Right renal pelvis (tissue), 4 donors: ENCODE data around the gene SAMD11. TPM values are rescaled to one million over a fixed set of nuclear protein-coding genes. Genes with fewer than 3 reads are reported as not detected.

Experiments
- DNase-seq, 4 donors: peaks; one replicate each; pipeline ENCODE4 v3.0.0-alpha.2; 2013; ENCODE audit warnings: low read depth in 4 of 4, low spot score in 3 of 4, missing footprints in 1 of 4
- polyA plus RNA-seq, 4 donors: library from polyadenylated mRNA; unstranded; fragments of 120-200 nt; gene quantifications; one replicate each; pipeline ENCODE4 v1.2.1, GENCODE V29; 2013; ENCODE audit not compliant: insufficient read length in 4 of 4

SAMD11 gene
- polyA plus RNA-seq, 4 donors, result 54.0 to 86.3 (median 65.2) TPM

DNA sequence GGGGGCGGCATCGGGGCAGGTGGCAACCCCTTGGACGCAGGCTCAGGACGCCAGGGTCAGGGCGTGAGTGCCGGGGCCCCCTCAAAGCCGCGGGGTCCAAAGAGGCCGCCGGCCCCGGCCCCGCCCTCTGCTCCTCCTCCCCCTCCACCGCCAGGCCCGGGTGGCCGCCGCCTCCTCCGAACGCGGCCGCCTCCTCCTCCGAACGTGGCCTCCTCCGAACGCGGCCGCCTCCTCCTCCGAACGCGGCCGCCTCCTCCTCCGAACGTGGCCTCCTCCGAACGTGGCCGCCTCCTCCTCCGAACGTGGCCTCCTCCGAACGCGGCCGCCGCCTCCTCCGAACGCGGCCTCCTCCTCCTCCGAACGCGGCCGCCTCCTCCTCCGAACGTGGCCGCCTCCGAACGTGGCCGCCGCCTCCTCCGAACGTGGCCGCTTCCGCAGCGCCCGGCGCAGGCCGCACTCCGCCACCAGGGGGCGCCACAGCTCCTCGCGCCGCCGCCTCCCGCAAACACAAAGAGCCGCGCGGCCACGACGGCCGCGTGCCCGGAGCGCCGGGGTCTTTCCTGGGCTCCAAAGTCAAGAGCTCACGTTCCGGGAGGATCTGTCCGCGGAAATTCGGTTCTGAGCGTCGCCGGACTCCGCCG lies 19.3 kb upstream of the SAMD11 start:
- DNase-seq, result peak in 2 of 4 donors; percentile 77 to 91

DNA sequence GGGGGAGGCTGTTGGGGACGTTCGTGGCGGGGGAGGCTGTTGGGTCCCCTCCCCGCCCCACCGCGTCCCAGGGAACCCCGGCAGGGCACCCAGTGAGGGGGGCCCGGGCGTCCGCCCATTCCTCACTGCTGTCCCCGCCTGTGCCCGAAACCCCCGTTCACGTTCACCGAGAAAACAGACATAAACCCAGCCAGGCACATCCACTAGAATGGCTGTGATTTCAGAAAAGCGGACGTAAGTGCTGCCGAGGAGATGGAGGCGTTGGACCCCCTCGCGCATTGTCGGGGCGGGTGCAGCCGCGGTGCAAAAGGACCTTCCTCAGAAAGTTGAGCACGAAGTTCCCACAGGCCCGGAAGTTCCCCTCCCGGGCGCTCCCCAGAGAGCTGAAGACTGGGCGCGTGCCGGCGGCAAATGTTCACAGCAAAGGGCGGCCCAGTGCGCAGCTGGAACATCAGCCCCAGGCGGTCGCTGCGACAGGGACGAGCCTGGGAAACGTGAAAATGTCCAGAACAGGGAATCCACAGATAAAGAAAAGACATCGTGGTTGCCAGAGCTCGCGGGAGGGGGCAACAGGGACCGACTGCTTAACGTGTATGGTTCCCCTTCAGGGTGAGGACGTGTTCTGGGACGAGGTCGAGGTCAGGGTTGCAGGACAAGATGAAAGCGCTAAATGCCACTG lies 18.5 kb upstream of the SAMD11 start:
- no peak for DNase-seq

DNA sequence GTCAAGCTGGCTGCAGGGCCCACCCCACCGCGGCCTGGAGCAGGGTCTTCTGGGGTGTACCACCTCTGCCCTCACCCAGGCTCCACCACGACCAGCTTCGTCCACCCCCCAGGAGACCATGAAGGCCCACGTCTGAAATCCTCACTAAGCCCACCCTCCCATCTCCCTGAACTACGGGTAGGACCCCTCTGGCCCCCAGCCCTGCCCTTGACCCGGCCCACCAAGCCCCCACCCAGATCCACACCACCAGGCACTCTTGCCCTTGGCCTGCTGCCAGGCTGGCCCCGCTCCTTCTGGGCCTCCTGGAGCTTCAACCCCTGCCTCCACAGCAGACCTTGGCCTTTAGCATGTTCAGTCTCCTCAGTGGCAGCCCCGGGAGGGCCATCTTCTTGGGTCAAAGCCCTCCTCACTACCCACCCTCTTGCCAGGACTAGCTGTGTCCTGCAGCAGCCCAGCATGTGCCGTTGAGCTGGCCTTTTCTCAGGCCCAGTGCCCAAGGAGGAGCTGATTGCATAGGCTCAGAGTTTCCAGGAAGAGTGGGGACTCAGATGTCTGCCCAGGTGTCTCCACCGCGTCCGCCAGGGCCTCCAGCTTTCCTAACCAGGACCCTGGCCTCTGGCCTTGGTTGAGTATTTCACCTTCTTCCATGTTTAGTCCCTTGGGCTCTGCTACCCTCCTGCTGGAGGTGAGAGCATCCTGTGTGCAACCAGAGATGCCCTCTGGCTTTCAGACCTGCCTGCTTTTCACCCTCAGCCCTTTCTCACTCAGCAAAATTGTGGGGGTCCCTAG lies 17.7 kb upstream of the SAMD11 start:
- no peak for DNase-seq

DNA sequence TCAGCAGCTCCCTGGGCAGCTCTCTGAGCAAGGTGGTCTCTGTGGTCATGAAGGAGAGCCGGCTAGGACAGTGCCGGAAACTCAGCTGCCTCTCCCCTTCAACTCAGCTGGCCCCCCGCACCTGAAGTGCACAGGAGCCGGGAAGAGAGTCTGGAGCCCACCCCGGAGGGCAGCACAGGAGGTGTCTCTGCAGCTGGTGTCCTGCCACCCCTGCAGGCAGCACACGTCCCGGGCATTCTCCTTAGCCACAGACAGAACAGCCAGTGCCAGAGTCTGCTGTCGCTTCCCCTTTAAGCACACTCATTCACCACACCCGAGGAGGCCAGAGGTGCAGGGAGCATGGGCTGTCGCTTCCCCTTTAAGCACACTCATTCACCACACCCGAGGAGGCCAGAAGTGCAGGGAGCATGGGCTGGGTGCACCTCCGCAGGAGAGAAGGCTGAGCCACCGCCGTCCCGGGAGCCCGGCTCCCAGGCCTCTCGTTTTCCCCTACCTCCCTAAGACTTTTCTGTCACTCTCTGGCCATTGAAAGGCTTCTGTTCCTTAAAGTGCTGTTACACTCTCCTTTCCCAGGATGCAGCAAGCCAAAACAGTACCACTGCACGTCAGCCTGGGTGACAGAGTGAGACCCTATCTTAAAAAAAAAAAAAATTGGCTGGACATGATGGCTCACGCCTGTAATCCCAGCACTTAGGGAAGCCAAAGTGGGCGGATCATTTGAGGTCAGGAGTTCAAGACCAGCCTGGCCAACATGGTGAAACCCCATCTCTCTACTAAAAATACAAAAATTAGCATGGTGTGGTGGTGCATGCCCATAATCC lies 16.9 kb upstream of the SAMD11 start:
- no peak for DNase-seq

DNA sequence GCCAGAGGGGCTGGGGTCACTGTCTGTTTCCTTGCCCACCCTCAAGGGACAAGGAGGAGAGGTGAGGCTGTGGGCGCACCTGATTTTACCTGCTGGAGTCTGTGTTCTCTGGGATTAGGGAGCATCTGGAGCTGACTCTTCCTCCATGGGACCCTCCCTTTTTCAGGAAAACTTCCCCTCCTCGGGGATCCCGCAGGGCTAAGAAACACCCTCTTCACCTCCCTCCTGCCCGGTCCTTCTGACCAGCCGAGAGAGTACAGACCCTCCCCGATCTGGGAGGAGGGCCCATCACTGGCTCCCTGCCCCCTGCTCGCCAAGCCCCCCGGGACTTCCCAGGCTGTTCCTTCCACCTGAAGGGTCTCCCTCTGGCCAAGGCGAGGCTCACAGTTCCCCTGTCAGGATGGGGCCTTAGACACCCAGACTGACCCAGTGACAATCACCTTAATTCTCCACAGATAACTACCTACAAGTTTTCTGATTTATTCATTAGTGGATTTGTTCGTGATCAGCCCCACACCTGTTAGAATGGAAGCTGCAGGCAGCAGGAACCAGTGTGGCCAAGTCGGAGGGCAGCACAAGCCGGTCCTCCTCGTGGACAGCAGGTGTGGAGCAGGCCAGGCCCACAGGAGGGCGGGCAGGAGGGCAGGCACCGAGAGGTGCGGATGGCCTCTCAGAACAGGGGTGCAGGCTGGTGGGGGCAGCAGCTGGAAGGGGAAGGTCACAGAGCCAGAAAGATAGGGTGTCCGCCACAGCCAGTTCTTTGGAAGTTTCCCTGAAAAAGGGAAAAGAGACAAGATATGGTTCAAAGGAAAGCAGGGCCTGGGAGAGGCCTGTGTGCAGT lies 15.9 kb upstream of the SAMD11 start:
- DNase-seq, result no peak

DNA sequence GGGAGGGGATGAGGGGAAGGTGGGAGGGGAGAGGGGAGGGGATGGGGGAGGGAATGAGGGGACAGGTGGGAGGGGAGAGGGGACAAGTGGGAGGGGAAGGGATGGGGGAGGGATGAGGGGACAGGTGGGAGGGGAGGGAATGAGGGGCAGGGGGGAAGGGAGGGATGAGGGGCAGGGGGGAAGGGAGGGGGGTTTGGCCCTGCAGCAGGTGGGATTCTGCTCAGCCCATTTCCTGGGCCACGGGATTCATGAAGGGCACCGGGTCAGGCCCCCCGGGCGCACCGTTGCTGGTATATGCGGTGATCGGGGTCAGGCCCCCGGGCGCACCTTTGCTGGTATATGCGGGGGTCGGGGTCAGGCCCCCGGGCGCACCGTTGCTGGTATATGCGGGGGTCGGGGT lies 15.1 kb upstream of the SAMD11 start:
- no peak for DNase-seq

DNA sequence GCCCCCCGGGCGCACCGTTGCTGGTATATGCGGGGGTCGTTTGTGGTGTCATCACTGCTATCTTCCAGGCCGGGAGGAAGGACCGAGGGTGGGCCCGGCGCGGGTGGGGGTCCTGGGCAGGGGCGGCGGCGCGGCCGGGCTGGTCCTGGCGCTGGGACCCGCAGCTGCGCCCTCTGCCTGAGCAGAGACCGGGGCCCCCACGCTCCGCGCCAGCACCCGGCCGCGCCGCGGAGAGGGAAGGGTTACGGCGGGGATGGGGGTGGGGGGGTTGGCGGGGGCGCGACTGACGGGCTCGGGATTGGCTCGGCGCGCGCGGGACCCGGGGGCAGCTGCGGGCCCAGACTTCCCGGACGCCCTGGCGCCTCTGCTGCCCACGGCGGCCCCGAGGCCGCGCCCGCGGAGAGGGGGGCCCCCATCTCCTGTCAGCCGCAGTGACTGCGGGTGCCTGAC lies 13.8 kb upstream of the SAMD11 start:
- DNase-seq, result no peak

DNA sequence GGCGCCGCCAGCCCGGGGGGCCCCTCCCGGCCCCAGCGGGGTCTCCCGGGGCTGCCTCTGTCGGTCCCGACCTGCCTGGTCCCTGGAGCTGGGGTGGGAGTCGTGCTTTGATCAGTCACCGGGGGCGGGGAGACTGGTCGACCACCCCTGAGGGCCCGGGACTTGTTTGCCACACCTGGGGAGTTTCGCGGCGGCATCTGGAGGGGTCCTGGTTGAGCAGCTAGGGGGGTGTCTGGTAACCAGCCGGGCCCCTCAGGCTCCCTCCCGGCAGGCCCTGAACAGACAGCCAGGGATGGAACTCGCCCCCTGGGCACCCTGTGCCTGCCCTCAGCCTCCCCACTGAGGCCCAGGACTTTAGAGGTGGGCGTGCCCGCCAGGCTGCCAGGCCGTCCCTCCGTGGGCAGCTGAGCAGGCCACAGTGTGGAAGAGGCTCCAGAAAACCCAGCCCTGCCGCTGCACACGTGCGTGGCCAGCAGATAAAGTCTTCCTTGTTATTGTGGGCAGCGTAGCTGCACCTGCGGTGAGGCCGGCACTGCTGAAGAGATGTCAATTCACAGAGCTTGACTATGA lies 13.3 kb upstream of the SAMD11 start:
- no peak for DNase-seq

DNA sequence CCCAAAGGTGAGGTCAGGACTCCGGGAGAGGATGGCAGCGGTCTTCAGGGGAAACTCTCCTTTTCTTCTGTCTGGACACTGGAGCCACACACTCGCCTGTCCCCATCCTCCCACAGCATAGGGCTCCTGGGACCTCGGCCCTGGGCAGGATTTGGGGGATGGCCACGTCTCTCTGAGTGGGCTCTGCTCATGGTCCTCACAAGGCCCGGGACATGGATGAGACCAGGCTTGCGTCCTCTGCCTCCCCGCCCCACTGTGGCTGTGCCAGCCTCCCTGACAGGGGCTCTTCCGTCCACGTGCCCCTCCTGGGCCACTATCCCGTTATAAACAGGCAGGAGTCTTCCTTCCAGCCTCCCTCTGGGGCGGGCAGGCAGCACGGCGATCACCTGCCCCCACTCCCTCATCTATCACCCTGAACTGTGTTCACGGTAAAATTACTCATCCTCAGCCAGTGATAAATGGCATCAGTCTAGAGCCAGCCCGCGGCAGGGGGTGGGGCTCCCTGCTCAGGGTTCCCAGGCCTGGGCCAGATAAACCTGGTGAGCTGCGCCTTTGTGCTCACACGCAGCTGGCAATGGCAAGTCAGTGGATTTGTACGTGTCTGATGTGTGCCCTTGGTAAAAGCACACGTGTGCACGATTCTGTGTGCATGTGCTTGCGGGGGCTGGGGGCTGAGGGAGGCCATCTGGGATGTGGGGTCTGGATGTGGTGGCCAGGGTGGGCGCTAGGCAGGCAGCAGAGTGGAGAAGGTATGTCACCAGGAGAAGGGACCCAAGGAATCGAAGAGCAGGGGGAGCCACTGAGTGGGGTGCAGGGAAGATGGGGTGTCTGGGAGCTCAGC lies 12.6 kb upstream of the SAMD11 start:
- DNase-seq, result no peak

DNA sequence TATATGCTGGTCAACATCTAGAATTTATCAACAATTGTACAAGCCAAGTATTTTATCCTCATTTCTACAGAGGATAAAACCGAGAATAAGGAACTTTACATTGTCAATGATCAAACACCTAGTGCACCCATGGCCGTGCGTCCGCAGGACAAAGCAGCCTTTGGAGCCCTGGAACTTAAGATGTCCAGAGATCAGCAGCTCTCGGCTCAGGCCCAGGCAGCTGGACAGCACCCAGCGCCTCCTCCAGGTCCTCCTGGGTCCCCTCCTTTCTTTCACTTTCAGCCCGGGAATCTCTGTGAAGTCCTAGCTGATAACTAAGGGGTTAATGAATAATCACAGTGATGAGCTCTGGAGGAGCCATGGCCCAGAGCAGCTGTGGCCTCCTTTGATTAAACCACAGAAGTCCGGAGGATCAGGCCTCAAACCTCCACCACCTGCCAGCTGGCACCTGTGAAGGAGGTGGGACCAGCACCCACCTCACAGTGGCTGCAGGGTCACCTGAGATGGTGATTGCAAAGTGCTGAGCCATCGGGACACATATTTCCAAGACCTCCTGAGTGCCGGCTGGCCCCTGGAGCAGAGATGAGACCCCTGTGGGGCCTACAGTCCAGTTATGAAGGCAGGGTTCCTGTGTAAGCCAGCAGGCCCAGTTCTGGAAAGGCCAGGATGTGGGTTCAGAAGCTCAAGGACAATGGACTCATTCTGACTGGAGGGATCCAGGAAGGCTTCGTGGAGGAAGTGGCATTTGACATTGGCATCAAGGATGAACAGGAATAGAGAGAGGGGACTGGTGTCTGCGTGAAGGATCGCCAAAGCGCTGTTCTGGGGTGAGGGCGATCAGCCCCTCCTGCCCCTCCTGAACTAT lies 11.6 kb upstream of the SAMD11 start:
- DNase-seq, result no peak

DNA sequence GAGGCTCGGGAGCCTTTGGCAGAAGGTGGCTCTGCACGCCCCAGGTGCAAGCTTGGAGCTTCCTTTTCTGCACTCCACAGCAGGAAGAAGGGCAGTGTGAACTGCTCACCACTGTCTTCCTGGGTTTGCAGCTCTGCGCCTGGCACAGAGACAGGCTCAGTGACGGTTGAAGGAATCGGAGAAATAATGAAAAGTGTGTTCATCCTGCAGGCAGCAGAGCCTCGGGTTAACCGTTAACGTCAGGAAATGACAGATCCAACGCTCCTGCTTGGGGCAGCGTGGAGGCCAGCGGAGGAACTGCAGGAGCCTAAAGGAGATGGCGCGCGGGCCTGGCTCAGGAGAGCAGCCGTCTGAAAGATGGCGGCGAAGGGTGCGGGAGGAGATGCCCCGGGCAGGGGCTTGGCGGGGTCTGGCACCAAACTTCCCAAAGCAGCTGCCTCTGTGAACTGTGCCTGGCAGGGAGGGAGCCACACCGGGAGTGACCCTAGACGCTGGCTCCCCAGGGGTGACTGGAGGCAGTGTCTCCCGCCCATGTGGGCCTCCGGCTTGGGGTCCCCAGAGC lies 10.9 kb upstream of the SAMD11 start:
- no peak for DNase-seq

DNA sequence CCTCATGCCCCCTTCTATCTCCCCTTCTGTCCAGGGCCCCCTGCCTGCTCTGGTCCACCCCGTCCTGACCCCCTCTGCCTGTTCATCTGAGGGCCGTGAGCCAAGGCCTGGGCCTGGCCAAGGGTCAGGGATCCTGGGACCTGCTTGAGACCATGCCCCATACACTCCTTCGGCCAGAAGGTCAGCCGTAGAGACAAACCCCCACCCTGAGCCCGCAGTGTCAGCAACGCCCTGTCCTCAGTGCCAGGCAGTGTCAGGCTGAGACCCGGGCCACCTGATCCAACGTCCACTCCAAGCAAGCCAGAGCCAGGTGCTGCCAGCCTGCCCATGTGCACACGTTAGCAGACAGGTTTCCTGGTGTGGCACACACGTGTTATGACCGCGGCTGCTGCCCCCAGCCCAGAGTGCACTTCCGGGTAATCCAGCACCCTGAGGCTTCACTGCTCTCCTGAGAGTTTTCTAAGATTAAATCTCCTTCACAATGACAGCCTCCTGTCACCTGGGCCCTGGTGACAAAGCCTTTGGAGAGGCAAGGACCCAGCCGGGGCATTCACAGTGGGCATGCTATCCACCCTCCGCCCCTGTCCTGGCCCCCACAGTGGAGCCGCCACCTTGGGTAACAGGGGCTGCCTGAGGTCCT lies 10.1 kb upstream of the SAMD11 start:
- no peak for DNase-seq

DNA sequence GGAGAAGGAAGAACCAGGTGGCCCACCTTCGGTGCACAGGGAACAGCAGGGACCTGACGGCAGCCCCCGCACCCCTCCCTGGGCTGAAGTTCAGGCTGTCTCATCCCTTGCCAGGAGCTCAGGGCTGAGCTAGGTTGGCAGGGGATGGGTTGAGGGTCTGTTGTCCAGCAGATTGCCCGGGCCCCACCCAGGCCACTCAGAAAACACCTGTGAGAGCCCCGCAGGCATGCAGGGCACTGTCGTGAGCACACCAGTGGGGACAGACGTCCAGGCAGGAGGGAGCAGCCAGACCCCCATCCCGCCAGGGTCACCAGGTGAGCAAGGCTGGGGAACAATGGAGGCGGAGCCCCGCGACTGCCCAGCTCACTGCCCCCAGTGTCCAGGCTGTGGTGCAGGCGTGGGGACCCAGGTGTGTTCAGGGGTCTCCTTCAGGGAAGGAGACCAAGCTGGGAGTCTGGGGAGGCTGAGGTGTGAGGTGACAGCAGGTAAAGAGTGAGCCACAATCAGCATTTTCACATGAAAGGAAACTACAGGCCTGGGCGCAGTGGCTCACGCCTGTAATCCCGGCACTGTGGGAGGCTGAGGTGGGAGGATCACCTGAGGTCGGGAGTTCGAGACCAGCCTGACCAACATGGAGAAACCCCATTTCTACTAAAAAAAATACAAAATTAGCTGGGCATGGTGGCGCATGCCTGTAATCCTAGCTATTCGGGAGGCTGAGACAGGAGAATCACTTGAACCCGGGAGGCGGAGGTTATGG lies 9.4 kb upstream of the SAMD11 start:
- DNase-seq, result no peak

DNA sequence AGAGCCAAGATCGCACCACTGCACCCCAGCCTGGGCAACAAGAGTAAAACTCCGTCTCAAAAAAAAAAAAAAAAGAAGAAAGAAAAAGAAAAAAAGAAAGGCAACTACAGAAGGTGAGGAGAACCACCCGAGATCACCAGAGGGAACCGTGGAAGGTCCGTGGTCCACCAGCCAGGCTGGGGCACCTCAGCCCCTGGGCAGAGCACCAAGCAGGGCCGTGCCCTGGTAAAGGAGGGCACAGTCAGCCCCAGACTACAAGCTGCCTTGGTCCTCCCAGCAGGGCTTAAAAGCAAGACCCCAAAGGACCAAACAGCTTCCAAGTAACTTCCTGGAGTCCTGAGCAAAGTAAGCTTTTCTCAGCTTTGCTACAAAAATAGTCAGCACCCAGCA lies 8.8 kb upstream of the SAMD11 start:
- no peak for DNase-seq

DNA sequence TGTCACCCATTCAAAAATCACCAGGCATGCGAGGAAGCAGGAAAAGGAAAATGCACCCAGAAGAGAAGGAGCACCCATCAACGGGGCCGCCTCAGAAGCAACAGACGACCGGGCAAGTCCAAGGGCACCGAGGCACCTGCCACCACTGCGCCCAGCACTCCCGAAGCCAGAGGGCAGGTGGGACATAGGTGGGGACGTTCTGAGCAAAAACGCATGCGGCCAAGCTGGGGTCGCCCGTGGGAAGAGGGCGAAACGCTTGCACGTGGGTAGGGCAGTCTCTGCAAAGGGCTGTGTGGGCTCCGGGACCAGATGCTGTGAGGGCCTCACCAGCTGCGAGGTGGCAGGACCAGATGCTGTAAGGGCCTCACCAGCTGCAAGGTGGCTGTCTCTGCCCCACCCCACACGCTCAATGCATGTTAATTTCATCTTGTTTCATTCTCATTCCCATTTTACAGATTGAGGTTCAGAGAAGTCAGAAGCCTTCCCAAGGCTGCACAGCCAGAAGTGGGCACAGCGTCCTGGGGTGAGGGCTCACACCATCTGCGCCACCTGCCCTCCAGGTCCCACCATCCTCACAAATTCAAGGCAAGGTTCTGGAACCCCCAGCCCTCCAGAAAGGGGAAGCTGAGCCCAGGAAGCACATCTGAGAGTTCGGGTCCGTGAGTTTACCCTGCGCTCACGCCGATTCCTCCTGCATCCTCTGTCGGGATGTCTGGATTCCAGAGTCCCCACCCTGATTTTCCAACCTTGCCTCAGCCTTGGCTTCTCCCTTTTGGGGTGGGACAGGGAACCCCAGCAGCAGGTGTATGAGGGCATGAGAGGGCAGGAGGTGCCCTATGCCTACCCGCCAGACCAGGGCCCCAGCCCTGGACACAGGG lies 8.2 kb upstream of the SAMD11 start:
- no peak for DNase-seq
